GM10266 (cell line): ENCODE measurements around the gene OPA3.
"Not testable (repeated sequence)": the region's sequence is repeated elsewhere in the genome, so short reads cannot be mapped to it uniquely, and the experiment has no call there.

ENCODE experiments used
- DNase-seq: peaks from one replicate; pipeline ENCODE4 v3.0.0; 2012; ENCODE audit errors: extremely low spot score
- CTCF ChIP-seq: IDR thresholded peaks from 2 replicates; pipeline ENCODE4 v1.5.1; 2012; ENCODE audit warnings: mild to moderate bottlenecking, low read depth; ENCODE audit not compliant: control insufficient read depth, insufficient read depth; ENCODE audit errors: missing control alignments

The OPA3 gene

GRCh38 chr19:45621389-45621788 is 36.8 kb upstream of the OPA3 start:
- TF ChIP-seq CTCF, result no peak
- DNase-seq, result no peak

GRCh38 chr19:45616704-45617017 is 32.1 kb upstream of the OPA3 start:
- DNase-seq, result no peak
- TF ChIP-seq CTCF, result no peak

GRCh38 chr19:45615795-45616703 is 31.4 kb upstream of the OPA3 start:
- no peak for TF ChIP-seq CTCF
- peak; percentile 95 for DNase-seq

- DNase-seq, result not testable (repeated sequence)
These were observed 30.5 kb upstream of the OPA3 start for GRCh38 chr19:45615056-45615455.

GRCh38 chr19:45613926-45614725 is 29.5 kb upstream of the OPA3 start:
- TF ChIP-seq CTCF, result no peak
- DNase-seq, result peak; percentile 87

GRCh38 chr19:45608948-45609347 is 24.3 kb upstream of the OPA3 start:
- TF ChIP-seq CTCF, result no peak
- DNase-seq, result no peak

GRCh38 chr19:45607071-45608029 is 22.7 kb upstream of the OPA3 start:
- no peak for DNase-seq
- peak; percentile 80 for TF ChIP-seq CTCF
